Liver (tissue), 9 donors: Measurements from ENCODE around the gene CCNJ. TPM values are rescaled to one million over a fixed set of nuclear protein-coding genes. Genes with fewer than 3 reads are reported as not detected.

ENCODE experiments used
- DNase-seq: peaks from one replicate; pipeline ENCODE4 v3.0.0-alpha.2; 2017; ENCODE audit warnings: low spot score
- H3K27ac ChIP-seq, 2 donors: one replicate each; pipeline ENCODE4 v1.7.0; 2013; ENCODE audit warnings: inconsistent platforms in 2 of 2, low read length in 2 of 2, control low read depth in 1 of 2, low read depth in 1 of 2, mild to moderate bottlenecking in 1 of 2
- H3K27me3 ChIP-seq, 4 donors: one replicate each; pipeline versions ENCODE4 v1.6.1 to v1.7.0; 2013; ENCODE audit warnings: low read length in 3 of 4, inconsistent platforms in 1 of 4, mild to moderate bottlenecking in 1 of 4, moderate library complexity in 1 of 4; ENCODE audit not compliant: control insufficient read depth in 4 of 4, insufficient read depth in 4 of 4
- H3K36me3 ChIP-seq, 4 donors: one replicate each; pipeline versions ENCODE4 v1.6.1 to v1.7.0; 2013; ENCODE audit warnings: low read length in 3 of 4, mild to moderate bottlenecking in 3 of 4, low read depth in 1 of 4, moderate library complexity in 1 of 4; ENCODE audit not compliant: control insufficient read depth in 4 of 4, insufficient read depth in 3 of 4
- H3K4me1 ChIP-seq, 4 donors: one replicate each; pipeline versions ENCODE4 v1.6.1 to v1.7.0; 2013; ENCODE audit warnings: low read length in 3 of 4, mild to moderate bottlenecking in 3 of 4, moderate library complexity in 1 of 4; ENCODE audit not compliant: control insufficient read depth in 4 of 4, insufficient read depth in 4 of 4
- H3K4me3 ChIP-seq, 3 donors: one replicate each; pipeline versions ENCODE4 v1.6.1 to v1.7.0; 2013; ENCODE audit warnings: low read length in 3 of 3, control low read depth in 1 of 3, low read depth in 1 of 3, mild to moderate bottlenecking in 1 of 3
- H3K9ac ChIP-seq, 2 donors: one replicate each; pipeline ENCODE4 v1.7.0; 2013; ENCODE audit warnings: low read length in 2 of 2, mild to moderate bottlenecking in 2 of 2, moderate library complexity in 2 of 2, control low read depth in 1 of 2, low read depth in 1 of 2
- H3K9me3 ChIP-seq, 4 donors: one replicate each; pipeline versions ENCODE4 v1.6.1 to v1.7.0; 2013; ENCODE audit warnings: low read length in 3 of 4; ENCODE audit not compliant: control insufficient read depth in 4 of 4
- ATF3 ChIP-seq: IDR thresholded peaks from 2 replicates; pipeline ENCODE4 v1.6.1; 2016; ENCODE audit warnings: antibody characterized with exemption
- EGR1 ChIP-seq, 2 donors: IDR thresholded peaks; 2 replicates each; pipeline ENCODE4 v1.6.1; 2016 to 2018; ENCODE audit warnings: antibody characterized with exemption in 2 of 2, low read depth in 2 of 2
- FOXA2 ChIP-seq: IDR thresholded peaks from 2 replicates; pipeline ENCODE4 v1.6.1; 2016; ENCODE audit warnings: antibody characterized with exemption
- GABPA ChIP-seq, 2 donors: IDR thresholded peaks in 1 of 2; conservative IDR thresholded peaks in 1 of 2; 2 replicates each; pipeline ENCODE4 v1.6.1; 2016; ENCODE audit warnings: antibody characterized with exemption in 2 of 2, mild to moderate bottlenecking in 1 of 2, moderate library complexity in 1 of 2
- HNF4A ChIP-seq, 2 donors: conservative IDR thresholded peaks; 2 replicates each; pipeline ENCODE4 v1.6.1; 2016; ENCODE audit warnings: antibody characterized with exemption in 2 of 2, mild to moderate bottlenecking in 2 of 2
- HNF4G ChIP-seq: IDR thresholded peaks from 2 replicates; pipeline ENCODE4 v1.6.1; 2016; ENCODE audit warnings: antibody characterized with exemption
- JUND ChIP-seq, 2 donors: IDR thresholded peaks; 2 replicates each; pipeline ENCODE4 v1.6.1; 2016; ENCODE audit warnings: antibody characterized with exemption in 2 of 2
- NR2F2 ChIP-seq: IDR thresholded peaks from 2 replicates; pipeline ENCODE4 v1.6.1; 2016; ENCODE audit warnings: antibody characterized with exemption
- RAD21 ChIP-seq, 2 donors: IDR thresholded peaks; 2 replicates each; pipeline ENCODE4 v1.6.1; 2016; ENCODE audit warnings: antibody characterized with exemption in 2 of 2, mild to moderate bottlenecking in 2 of 2
- REST ChIP-seq: IDR thresholded peaks from 2 replicates; pipeline ENCODE4 v1.6.1; 2016; ENCODE audit warnings: antibody characterized with exemption, mild to moderate bottlenecking
- SP1 ChIP-seq: IDR thresholded peaks from 2 replicates; pipeline ENCODE4 v1.6.1; 2018; ENCODE audit warnings: antibody characterized with exemption, mild to moderate bottlenecking
- TAF1 ChIP-seq: conservative IDR thresholded peaks from 2 replicates; pipeline ENCODE4 v1.6.1; 2016; ENCODE audit warnings: antibody characterized with exemption, mild to moderate bottlenecking
- YY1 ChIP-seq: IDR thresholded peaks from 2 replicates; pipeline ENCODE4 v1.6.1; 2016; ENCODE audit warnings: antibody characterized with exemption, mild to moderate bottlenecking
- ZBTB33 ChIP-seq: IDR thresholded peaks from 2 replicates; pipeline ENCODE4 v1.6.1; 2016; ENCODE audit warnings: antibody characterized with exemption
- WGBS: extraction: QIAGEN DNeasy Blood & Tissue Kit; methylation state at CpG from one replicate; pipeline ENCODE4 v1.1.7; 2013; 5-methylcytosine and 5-hydroxymethylcytosine counted together
- polyA plus RNA-seq, 2 donors: library from polyadenylated mRNA; stranded (reverse) in 1 of 2; unstranded in 1 of 2; fragments of 200-250 nt in 1 of 2; fragments of >200 nt in 1 of 2; fragmentation: Nextera tagmentation in 1 of 2; extraction: Ambion mirVana in 1 of 2; gene quantifications; one replicate each; pipeline versions ENCODE4 v1.2.1 to v1.2.3, GENCODE V29; 2013 to 2015
- total RNA-seq, 2 donors: library from RNA; depleted of rRNA; stranded (reverse); fragments of >200 nt; gene quantifications; one replicate each; pipeline ENCODE4 v1.2.3, GENCODE V29; 2014
- donor health status: healthy.
- donor health status: healthy.
- donor health status: healthy.
- donor health status: healthy.
- donor health status: healthy.

CCNJ gene
- total and polyA plus RNA-seq, 4 donors, result 0.78 to 6.5 (median 3.2) TPM

GRCh38 chr10:96056787-96057186 is 13.4 kb downstream of the CCNJ start:
- Histone ChIP-seq H3K27ac (no peak overlapping the region), H3K36me3 (peaks cover 0 to 19% (median 17%) of the 10 kb centered on the region in 4 donors), H3K4me3 (no peak overlapping the region), H3K27me3 (no peaks in the 10 kb centered on the region), H3K4me1 (no peaks in the 10 kb centered on the region), H3K9ac (no peak overlapping the region), H3K9me3 (no peaks in the 10 kb centered on the region)
- no peak for TF ChIP-seq GABPA (IDR thresholded peaks at IDR 0.05 in 1 of 2, conservative IDR thresholded peaks at IDR 0.05 in 1 of 2)
- no peak for TF ChIP-seq ZBTB33
- no peak for TF ChIP-seq JUND (IDR thresholded peaks at IDR 0.05)
- 97% methylated on average over 7 of the region's 7 CpGs for WGBS
- DNase-seq, result no peak

GRCh38 chr10:96061232-96061631 is 17.8 kb downstream of the CCNJ start:
- peaks cover 0 to 21% (median 18%) of the 10 kb centered on the region in 4 donors for H3K36me3 ChIP-seq
- 95% methylated on average over 3 of the region's 3 CpGs for WGBS
- DNase-seq, result no peak

GRCh38 chr10:96072674-96073073 is 29.3 kb downstream of the CCNJ start:
- Histone ChIP-seq H3K27me3 (no peaks in the 10 kb centered on the region), H3K4me3 (no peak overlapping the region), H3K4me1 (no peaks in the 10 kb centered on the region), H3K36me3 (peaks cover 0 to 2% (median 0%) of the 10 kb centered on the region in 4 donors), H3K27ac (no peak overlapping the region), H3K9me3 (no peaks in the 10 kb centered on the region), H3K9ac (no peak overlapping the region)
- DNase-seq, result no peak
- 85% methylated on average over 2 of the region's 2 CpGs for WGBS
- no peak for TF ChIP-seq JUND (IDR thresholded peaks at IDR 0.05)
- TF ChIP-seq YY1, result no peak
- TF ChIP-seq NR2F2, result peak; percentile 95
- no peak for TF ChIP-seq TAF1

More at GRCh38 chr10:96061232-96061631, 17.8 kb downstream of the CCNJ start:
- H3K9me3 ChIP-seq, result no peaks in the 10 kb centered on the region
- H3K27me3 ChIP-seq, result no peaks in the 10 kb centered on the region
- TF ChIP-seq RAD21 (IDR thresholded peaks at IDR 0.05) (no peak), NR2F2 (no peak)
- H3K9ac ChIP-seq, result no peak overlapping the region
- no peak overlapping the region for H3K27ac ChIP-seq
- H3K4me1 ChIP-seq, result no peaks in the 10 kb centered on the region
- no peak overlapping the region for H3K4me3 ChIP-seq

GRCh38 chr10:96073722-96074121 is 30.3 kb downstream of the CCNJ start:
- no peaks in the 10 kb centered on the region for H3K4me1 ChIP-seq
- DNase-seq, result no peak
- no peak for TF ChIP-seq JUND (IDR thresholded peaks at IDR 0.05)
- no peak overlapping the region for H3K4me3 ChIP-seq
- H3K36me3 ChIP-seq, result peaks cover 0 to 2% (median 0%) of the 10 kb centered on the region in 4 donors
- H3K27me3 ChIP-seq, result no peaks in the 10 kb centered on the region
- no peak overlapping the region for H3K27ac ChIP-seq
- 84% methylated on average over 1 of the region's 1 CpG for WGBS
- H3K9me3 ChIP-seq, result no peaks in the 10 kb centered on the region
- no peak overlapping the region for H3K9ac ChIP-seq

GRCh38 chr10:96074776-96075175 is 31.4 kb downstream of the CCNJ start:
- Histone ChIP-seq H3K4me1 (no peaks in the 10 kb centered on the region), H3K36me3 (peaks cover 0 to 2% (median 0%) of the 10 kb centered on the region in 4 donors), H3K27ac (no peak overlapping the region), H3K27me3 (no peaks in the 10 kb centered on the region), H3K9ac (no peak overlapping the region), H3K4me3 (no peak overlapping the region), H3K9me3 (no peaks in the 10 kb centered on the region)
- 93% methylated on average over 3 of the region's 3 CpGs for WGBS
- no peak for DNase-seq
- TF ChIP-seq GABPA (IDR thresholded peaks at IDR 0.05 in 1 of 2, conservative IDR thresholded peaks at IDR 0.05 in 1 of 2) (no peak), NR2F2 (no peak), TAF1 (no peak), HNF4A (conservative IDR thresholded peaks at IDR 0.05) (no peak), FOXA2 (no peak), EGR1 (IDR thresholded peaks at IDR 0.05; ENCODE audit: low read depth in 2 of 2) (no peak), SP1 (no peak), ATF3 (no peak), REST (no peak), HNF4G (no peak)
